H1 (cell line): ENCODE measurements around the gene CEP152. TPM values are rescaled to one million over a fixed set of nuclear protein-coding genes. Genes with fewer than 3 reads are reported as not detected.

Experiments
- ATF2 ChIP-seq: IDR thresholded peaks from 2 replicates; pipeline ENCODE4 v1.6.1; 2012; ENCODE audit warnings: low read length, inconsistent platforms
- BRCA1 ChIP-seq: IDR thresholded peaks from 2 replicates; pipeline ENCODE4 v1.6.1; 2012; ENCODE audit warnings: low read depth, low read length, improper control_type of control experiment
- polyA plus RNA-seq, 7 experiments: library from polyadenylated mRNA; depleted of rRNA in 3 of 7; stranded (reverse) in 5 of 7; unstranded in 2 of 7; fragments of >200 nt in 5 of 7; fragments of 200-250 nt in 2 of 7; gene quantifications; 1 replicate in 5 of 7; 2 replicates in 1 of 7; 4 replicates in 1 of 7; pipeline versions ENCODE4 v1.2.1 to v1.2.3, GENCODE V29; 2011 to 2013; ENCODE audit warnings: missing spikeins in 2 of 7, mixed read lengths in 2 of 7
- total RNA-seq: library from RNA; stranded (reverse); fragmentation: NEBNext Ultra II Directional; extraction: Animal tissue kit (Norgen Biotek cat#: 25700); gene quantifications from 2 replicates; pipeline ENCODE4 v1.2.1, GENCODE V29; 2021

Gene CEP152
- total and polyA plus RNA-seq, 2 of the 8 experiments (the other 6 are each of a cell fraction or from before 2014, with no cell fraction given): 1.4 to 16.2 TPM

- TF ChIP-seq ATF2: no peak
- TF ChIP-seq BRCA1: no peak
- TF ChIP-seq, all 59 proteins: peak for 0
These were observed 115.6 kb downstream of the CEP152 start (continued) for GRCh38 chr15:48695088-48695826.
